GM12878 (cell line): Measurements from ENCODE around the gene MCM3AP. TPM values are rescaled to one million over a fixed set of nuclear protein-coding genes. Genes with fewer than 3 reads are reported as not detected.

Source experiments
- BHLHE40 ChIP-seq, 2 experiments: fragments of 450-650 bp in 1 of 2; IDR thresholded peaks; 2 replicates each; pipeline ENCODE4 v1.6.1; 2011 to 2017; ENCODE audit warnings: low read depth in 2 of 2, borderline replicate concordance in 1 of 2, improper control_type of control experiment in 1 of 2, low read length in 1 of 2, mild to moderate bottlenecking in 1 of 2
- CBFB ChIP-seq: IDR thresholded peaks from 2 replicates; pipeline ENCODE4 v1.6.1; 2016; ENCODE audit warnings: antibody characterized with exemption, low read depth
- CREB1 ChIP-seq: IDR thresholded peaks from 2 replicates; pipeline ENCODE4 v1.6.1; 2012; ENCODE audit warnings: low read depth, mild to moderate bottlenecking, inconsistent platforms
- EGR1 ChIP-seq, 2 experiments: IDR thresholded peaks; 1 replicate in 1 of 2; 2 replicates in 1 of 2; pipeline ENCODE4 v1.6.1; 2011 to 2012; ENCODE audit warnings: low read depth in 2 of 2, low read length in 2 of 2, borderline replicate concordance in 1 of 2, mild to moderate bottlenecking in 1 of 2, moderate library complexity in 1 of 2
- GATAD2B ChIP-seq: fragments of 450-650 bp; conservative IDR thresholded peaks from 2 replicates; pipeline ENCODE4 v1.6.1; 2017; ENCODE audit warnings: low read depth, mild to moderate bottlenecking, moderate library complexity
- HDAC2 ChIP-seq: fragments of 200-600 bp; sonication (generic); IDR thresholded peaks from 2 replicates; pipeline ENCODE4 v1.6.1; 2017
- IKZF1 ChIP-seq: fragments of 450-650 bp; conservative IDR thresholded peaks from 2 replicates; pipeline ENCODE4 v1.6.1; 2017; ENCODE audit warnings: antibody characterized with exemption, mild to moderate bottlenecking
- IRF5 ChIP-seq: fragments of 450-650 bp; IDR thresholded peaks from 2 replicates; pipeline ENCODE4 v1.6.1; 2017; ENCODE audit warnings: borderline replicate concordance
- KDM1A ChIP-seq: fragments of 200-600 bp; sonication (generic); IDR thresholded peaks from 2 replicates; pipeline ENCODE4 v1.6.1; 2016; ENCODE audit warnings: borderline replicate concordance
- MAX ChIP-seq: IDR thresholded peaks from 2 replicates; pipeline ENCODE4 v1.6.1; 2012; ENCODE audit warnings: low read depth, low read length, improper control_type of control experiment
- NKRF ChIP-seq: fragments of 450-650 bp; conservative IDR thresholded peaks from 2 replicates; pipeline ENCODE4 v1.6.1; 2017; ENCODE audit warnings: mild to moderate bottlenecking, moderate library complexity
- NRF1 ChIP-seq: conservative IDR thresholded peaks from 2 replicates; pipeline ENCODE4 v1.6.1; 2011; ENCODE audit warnings: mild to moderate bottlenecking, low read depth, low read length, improper control_type of control experiment
- POLR2AphosphoS2 ChIP-seq: IDR thresholded peaks from 2 replicates; pipeline ENCODE4 v1.6.1; 2011; ENCODE audit warnings: low read depth, mild to moderate bottlenecking, low read length, improper control_type of control experiment, moderate library complexity
- RB1 ChIP-seq: fragments of 450-650 bp; formaldehyde crosslinking; IDR thresholded peaks from 2 replicates; pipeline ENCODE4 v1.6.1; 2017; ENCODE audit warnings: mild to moderate bottlenecking, borderline replicate concordance
- RUNX3 ChIP-seq: IDR thresholded peaks from 2 replicates; pipeline ENCODE4 v1.6.1; 2012; ENCODE audit warnings: low read length, inconsistent platforms
- SIN3A ChIP-seq: IDR thresholded peaks from 2 replicates; pipeline ENCODE4 v1.6.1; 2012; ENCODE audit warnings: low read depth, low read length, improper control_type of control experiment
- SP1 ChIP-seq: IDR thresholded peaks from one replicate; pipeline ENCODE4 v1.6.1; 2011; ENCODE audit warnings: low read depth, low read length
- SREBF1 ChIP-seq: IDR thresholded peaks from 2 replicates; pipeline ENCODE4 v1.6.1; 2012; ENCODE audit warnings: mild to moderate bottlenecking, low read length
- TAF1 ChIP-seq: IDR thresholded peaks from 2 replicates; pipeline ENCODE4 v1.6.1; 2011; ENCODE audit warnings: mild to moderate bottlenecking, low read depth, low read length, borderline replicate concordance
- TCF3 ChIP-seq: IDR thresholded peaks from 2 replicates; pipeline ENCODE4 v1.6.1; 2012; ENCODE audit warnings: low read depth, mild to moderate bottlenecking, low read length, borderline replicate concordance; ENCODE audit not compliant: insufficient read depth
- USF1 ChIP-seq: IDR thresholded peaks from 2 replicates; pipeline ENCODE4 v1.6.1; 2011; ENCODE audit warnings: borderline replicate concordance, low read depth, mild to moderate bottlenecking, moderate library complexity, mixed read lengths, low read length; ENCODE audit not compliant: insufficient read depth; ENCODE audit errors: extremely low read length
- ZBTB11 ChIP-seq: fragments of 450-650 bp; formaldehyde crosslinking; IDR thresholded peaks from 2 replicates; pipeline ENCODE4 v1.5.0; 2022; ENCODE audit warnings: mild to moderate bottlenecking, missing genetic modification characterization
- ZNF622 ChIP-seq: fragments of 450-650 bp; IDR thresholded peaks from 2 replicates; pipeline ENCODE4 v1.6.1; 2017; ENCODE audit warnings: mild to moderate bottlenecking, inconsistent platforms
- polyA plus RNA-seq, 11 experiments: library from polyadenylated mRNA; depleted of rRNA in 4 of 11; unstranded in 6 of 11; stranded (reverse) in 5 of 11; fragments of >200 nt; fragmentation: Nextera tagmentation in 4 of 11; fragmentation: Illumina TruSeq in 1 of 11; extraction: Ambion mirVana in 4 of 11; extraction: Trizol in 1 of 11; gene quantifications; 1 replicate in 1 of 11; 2 replicates in 10 of 11; pipeline versions ENCODE4 v1.2.1 to v1.2.3, GENCODE V29; 2011 to 2016; ENCODE audit warnings: inconsistent platforms in 2 of 11, missing spikeins in 2 of 11, low read depth in 1 of 11
- total RNA-seq, 4 experiments: library from RNA; depleted of rRNA in 3 of 4; stranded (reverse); fragments of >200 nt in 3 of 4; fragmentation: Illumina TruSeq in 1 of 4; extraction: Trizol in 1 of 4; gene quantifications; 2 replicates each; pipeline versions ENCODE4 v1.2.1 to v1.2.3, GENCODE V29; 2013 to 2021

Gene MCM3AP
- total and polyA plus RNA-seq, 10 of the 15 experiments (the other 5 are each of a cell fraction or from before 2014, with no cell fraction given), result 6.1 to 95.7 (median 47.0) TPM

- TF ChIP-seq TAF1 (peak; percentile 18; the same call in 1 of the 2 replicates), HDAC2 (no peak), USF1 (peak; percentile 62), RUNX3 (peak; percentile 55; the same call in 1 of the 2 replicates), NRF1 (peak; percentile 67), TCF3 (peak; percentile 81), KDM1A (no peak), CBFB (no peak), CREB1 (peak; percentile 15; the same call in 1 of the 2 replicates), SREBF1 (no peak), IKZF1 (peak; percentile 46), EGR1 (IDR thresholded peaks at IDR 0.05; ENCODE audit: borderline replicate concordance in 1 of 2, low read depth in 2 of 2, low read length in 2 of 2) (peak in 1 of 2 experiments; percentile 97; a peak in 2 of 3 replicates), NKRF (peak; percentile 77), POLR2AphosphoS2 (peak; percentile 14; the same call in 1 of the 2 replicates), RB1 (peak; percentile 19; the same call in 1 of the 2 replicates), BHLHE40 (IDR thresholded peaks at IDR 0.05; ENCODE audit: borderline replicate concordance in 1 of 2, low read depth in 2 of 2, low read length in 1 of 2) (peak; percentile 97 to 99), SIN3A (peak; percentile 70; the same call in 1 of the 2 replicates), SP1 (peak; percentile 67), IRF5 (no peak), MAX (peak; percentile 62), GATAD2B (peak; percentile 92), ZNF622 (no peak), ZBTB11 (peak; percentile 13; the same call in 1 of the 2 replicates)
Measured at GRCh38 chr21:46228345-46229051, 56.9 kb downstream of the MCM3AP start, which contains the start of gene LSS (continued).
